ENCODE results near the gene BMAL1. TPM values are rescaled to one million over a fixed set of nuclear protein-coding genes. Genes with fewer than 3 reads are reported as not detected.

BMAL1 gene
- total and polyA plus RNA-seq, 7 donors = 10.8 to 41.5 (median 27.7) TPM

GRCh38 chr11:13276454-13276831 lies 1.1 kb upstream of the BMAL1 start:
- intact Hi-C loops (cut with DNase I) = loop anchor here (2.0 to 10.0 kb wide), 2 partner anchors 62 to 188 kb away; partner anchors contain the start of gene BTBD10
- Histone ChIP-seq H3K36me3 (no peaks in the 10 kb centered on the region), H3K9me3 (no peaks in the 10 kb centered on the region), H3K4me3 (peak overlapping the region; percentile 48 to 87 (median 78)), H3K27me3 (no peaks in the 10 kb centered on the region), H3K4me1 (peaks cover 0 to 33% (median 19%) of the 10 kb centered on the region in 4 donors), H3K27ac (peak overlapping the region; percentile 89 to 95 (median 92))
- DNase-seq = no peak
- WGBS, 2 donors = 4 to 10% methylated on average over 8 of the region's 8 CpGs
- TF ChIP-seq POLR2AphosphoS5 (IDR thresholded peaks at IDR 0.05) = no peak
- no peak for TF ChIP-seq CTCF (IDR thresholded peaks at IDR 0.05)
- TF ChIP-seq POLR2A (IDR thresholded peaks at IDR 0.05) = no peak
- TF ChIP-seq EP300 (IDR thresholded peaks at IDR 0.05) = no peak

- peak overlapping the region; percentile 48 to 87 (median 78) for H3K4me3 ChIP-seq
- H3K36me3 ChIP-seq = no peaks in the 10 kb centered on the region
- peak; percentile 99 for DNase-seq
- peak overlapping the region; percentile 89 to 95 (median 92) for H3K27ac ChIP-seq
- 0 to 1% methylated on average over 72 of the region's 72 CpGs for WGBS, 2 donors
- H3K27me3 ChIP-seq = no peaks in the 10 kb centered on the region
- H3K4me1 ChIP-seq = peaks cover 0 to 33% (median 19%) of the 10 kb centered on the region in 4 donors
- TF ChIP-seq EP300 (IDR thresholded peaks at IDR 0.05) = no peak
- TF ChIP-seq POLR2AphosphoS5 (IDR thresholded peaks at IDR 0.05) = peak; percentile 60 to 97 (median 86)
- TF ChIP-seq CTCF (IDR thresholded peaks at IDR 0.05) = no peak
- peak; percentile 54 to 78 for TF ChIP-seq POLR2A (IDR thresholded peaks at IDR 0.05)
- intact Hi-C loops (cut with DNase I) = loop anchor here (2.0 to 10.0 kb wide), 2 partner anchors 62 to 188 kb away; partner anchors contain the start of gene BTBD10
- H3K9me3 ChIP-seq = no peaks in the 10 kb centered on the region
Measured at GRCh38 chr11:13276832-13277767, 490 bp upstream of the BMAL1 start.

- no peak for DNase-seq
- Histone ChIP-seq H3K4me1 (peaks cover 0 to 38% (median 19%) of the 10 kb centered on the region in 4 donors), H3K27ac (peak overlapping the region; percentile 89 to 95 (median 92)), H3K36me3 (no peaks in the 10 kb centered on the region), H3K9me3 (no peaks in the 10 kb centered on the region), H3K27me3 (no peaks in the 10 kb centered on the region), H3K4me3 (peak overlapping the region; percentile 77 to 87 (median 83))
- WGBS, 2 donors = 3 to 6% methylated on average over 61 of the region's 61 CpGs
- TF ChIP-seq EP300 (IDR thresholded peaks at IDR 0.05) (no peak), POLR2AphosphoS5 (IDR thresholded peaks at IDR 0.05) (no peak), POLR2A (IDR thresholded peaks at IDR 0.05) (no peak), CTCF (IDR thresholded peaks at IDR 0.05) (no peak)
- intact Hi-C loops (cut with DNase I) = loop anchor here (10.0 kb wide), 1 partner anchor 186 kb away; the partner anchor contains the start of gene BTBD10
Measured at GRCh38 chr11:13278609-13279486, 1.3 kb downstream of the BMAL1 start.

- DNase-seq = no peak
- Histone ChIP-seq H3K36me3 (no peaks in the 10 kb centered on the region), H3K27me3 (no peaks in the 10 kb centered on the region), H3K4me3 (peak overlapping the region in 2 of 4 donors; percentile 77 to 79), H3K27ac (no peak overlapping the region), H3K9me3 (no peaks in the 10 kb centered on the region), H3K4me1 (peaks cover 0 to 38% (median 19%) of the 10 kb centered on the region in 4 donors)
- 78 to 79% methylated on average over 3 of the region's 3 CpGs for WGBS, 2 donors
- intact Hi-C loops (cut with DNase I) = loop anchor here (10.0 kb wide), 1 partner anchor 185 kb away; the partner anchor contains the start of gene BTBD10
- TF ChIP-seq POLR2AphosphoS5 (IDR thresholded peaks at IDR 0.05) (no peak), CTCF (IDR thresholded peaks at IDR 0.05) (no peak)
Measured at GRCh38 chr11:13279487-13279834, 1.9 kb downstream of the BMAL1 start.

Measured in sigmoid colon (tissue), 7 donors.